Neural cell (in vitro differentiated cells): ENCODE data around the gene LPAR1. TPM values are rescaled to one million over a fixed set of nuclear protein-coding genes. Genes with fewer than 3 reads are reported as not detected.

Experiments
- H2AFZ ChIP-seq: fragments of 200-600, 300-800 bp; sonication (generic), shearing (Covaris generic); 2 replicates; pipeline ENCODE4 v1.6.0; 2014; ENCODE audit warnings: low read depth, mild to moderate bottlenecking, antibody characterized with exemption, low read length, moderate library complexity
- H3F3A ChIP-seq: fragments of 200-600 bp; shearing (Covaris generic); 2 replicates; pipeline ENCODE4 v1.6.1; 2016; ENCODE audit warnings: mild to moderate bottlenecking, moderate library complexity, mixed read lengths, antibody characterized with exemption, low read length; ENCODE audit not compliant: insufficient read depth, poor library complexity, severe bottlenecking
- H3K27ac ChIP-seq: fragments of 200-600, 300-800 bp; sonication (generic), shearing (Covaris generic); 2 replicates; pipeline ENCODE4 v1.5.1; 2014; ENCODE audit warnings: mild to moderate bottlenecking, low read length, moderate library complexity
- H3K27me3 ChIP-seq: fragments of 300-800, 200-600 bp; sonication (generic), shearing (Covaris generic); 2 replicates; pipeline ENCODE4 v1.6.0; 2014; ENCODE audit warnings: mild to moderate bottlenecking, low read depth, low read length, moderate library complexity; ENCODE audit not compliant: insufficient read depth
- H3K36me3 ChIP-seq: fragments of 300-800, 200-600 bp; sonication (generic), shearing (Covaris generic); 2 replicates; pipeline ENCODE4 v1.5.1; 2014; ENCODE audit warnings: mild to moderate bottlenecking, antibody characterized with exemption, low read length, moderate library complexity; ENCODE audit not compliant: insufficient read depth
- H3K4me2 ChIP-seq: fragments of 300-800, 200-600 bp; sonication (generic), shearing (Covaris generic); 2 replicates; pipeline ENCODE4 v1.6.0; 2014; ENCODE audit warnings: mild to moderate bottlenecking, low read length
- H3K4me3 ChIP-seq: fragments of 300-800, 200-600 bp; sonication (generic), shearing (Covaris generic); 2 replicates; pipeline ENCODE4 v1.5.1; 2014; ENCODE audit warnings: mild to moderate bottlenecking, low read length, moderate library complexity
- H3K79me2 ChIP-seq: fragments of 200-600 bp; shearing (Covaris generic); replicated peaks from 2 replicates; pipeline ENCODE4 v1.6.0; 2014; ENCODE audit warnings: mild to moderate bottlenecking, low read length, moderate library complexity; ENCODE audit not compliant: insufficient read depth
- H3K9ac ChIP-seq: fragments of 300-800, 200-600 bp; sonication (generic), shearing (Covaris generic); 2 replicates; pipeline ENCODE4 v1.6.1; 2016; ENCODE audit warnings: mild to moderate bottlenecking, low read length, mixed read lengths
- H3K9me2 ChIP-seq: fragments of 200-600 bp; shearing (Covaris generic); 2 replicates; pipeline ENCODE4 v1.6.1; 2016; ENCODE audit warnings: mild to moderate bottlenecking, low read length, mixed read lengths; ENCODE audit not compliant: insufficient read depth
- H3K9me3 ChIP-seq: fragments of 200-600, 300-800 bp; sonication (generic), shearing (Covaris generic); 2 replicates; pipeline ENCODE4 v1.6.1; 2016; ENCODE audit warnings: mild to moderate bottlenecking, mixed run types, low read length, moderate library complexity, mixed read lengths
- H4K20me1 ChIP-seq: fragments of 200-600 bp; shearing (Covaris generic); 2 replicates; pipeline ENCODE4 v1.6.1; 2016; ENCODE audit warnings: mild to moderate bottlenecking, mixed run types; ENCODE audit not compliant: insufficient read depth
- CTCF ChIP-seq: fragments of 450-650 bp; IDR thresholded peaks from 2 replicates; pipeline ENCODE4 v1.5.1; 2014; ENCODE audit warnings: antibody characterized with exemption, mild to moderate bottlenecking, moderate library complexity; ENCODE audit not compliant: poor library complexity, severe bottlenecking
- EP300 ChIP-seq: fragments of 450-650 bp; conservative IDR thresholded peaks from 2 replicates; pipeline ENCODE4 v1.6.1; 2014; ENCODE audit warnings: antibody characterized with exemption, mild to moderate bottlenecking, moderate library complexity; ENCODE audit not compliant: poor library complexity, severe bottlenecking
- EZH2 ChIP-seq: fragments of 200-600, 300-800 bp; shearing (Covaris generic), sonication (generic); IDR thresholded peaks from 2 replicates; pipeline ENCODE4 v1.6.1; 2014; ENCODE audit warnings: antibody characterized with exemption, low read length, borderline replicate concordance, mild to moderate bottlenecking; ENCODE audit not compliant: insufficient read depth, poor library complexity, severe bottlenecking
- MXI1 ChIP-seq: fragments of 450-650 bp; conservative IDR thresholded peaks from 2 replicates; pipeline ENCODE4 v1.6.1; 2014; ENCODE audit warnings: antibody characterized with exemption, mild to moderate bottlenecking; ENCODE audit not compliant: poor library complexity, severe bottlenecking
- POLR2AphosphoS5 ChIP-seq: IDR thresholded peaks from 2 replicates; pipeline ENCODE4 v1.6.1; 2012
- RAD21 ChIP-seq: fragments of 450-650 bp; conservative IDR thresholded peaks from 2 replicates; pipeline ENCODE4 v1.6.1; 2014; ENCODE audit warnings: antibody characterized with exemption, mild to moderate bottlenecking, moderate library complexity
- REST ChIP-seq: IDR thresholded peaks from 2 replicates; pipeline ENCODE4 v1.6.1; 2012; ENCODE audit warnings: borderline replicate concordance
- SMC3 ChIP-seq: fragments of 450-650 bp; conservative IDR thresholded peaks from 2 replicates; pipeline ENCODE4 v1.6.1; 2014; ENCODE audit warnings: antibody characterized with exemption, mild to moderate bottlenecking, moderate library complexity; ENCODE audit not compliant: poor library complexity
- TAF1 ChIP-seq: IDR thresholded peaks from 2 replicates; pipeline ENCODE4 v1.6.1; 2012; ENCODE audit warnings: low read depth
- polyA plus RNA-seq: library from polyadenylated mRNA; depleted of rRNA; stranded (reverse); fragments of >200 nt; gene quantifications from 2 replicates; pipeline ENCODE4 v1.2.3, GENCODE V29; 2014

LPAR1 gene
- polyA plus RNA-seq, 1 donor from 2014 or later = 0.54 TPM

- Histone ChIP-seq H3F3A (no peaks in the 10 kb centered on the region), H2AFZ (no peak overlapping the region), H3K4me3 (no peak overlapping the region), H3K9me3 (no peaks in the 10 kb centered on the region), H3K4me2 (no peak overlapping the region), H4K20me1 (no peaks in the 10 kb centered on the region), H3K79me2 (no peaks in the 10 kb centered on the region), H3K36me3 (no peaks in the 10 kb centered on the region), H3K27ac (no peak overlapping the region), H3K27me3 (no peaks in the 10 kb centered on the region), H3K9me2 (no peaks in the 10 kb centered on the region), H3K9ac (no peak overlapping the region)
- TF ChIP-seq TAF1 (no peak), RAD21 (no peak), EZH2 (no peak), CTCF (no peak), MXI1 (no peak), POLR2AphosphoS5 (no peak), EP300 (no peak), REST (no peak), SMC3 (no peak)
Observed at GRCh38 chr9:111027798-111028197, 10.5 kb downstream of the LPAR1 start.

DNA sequence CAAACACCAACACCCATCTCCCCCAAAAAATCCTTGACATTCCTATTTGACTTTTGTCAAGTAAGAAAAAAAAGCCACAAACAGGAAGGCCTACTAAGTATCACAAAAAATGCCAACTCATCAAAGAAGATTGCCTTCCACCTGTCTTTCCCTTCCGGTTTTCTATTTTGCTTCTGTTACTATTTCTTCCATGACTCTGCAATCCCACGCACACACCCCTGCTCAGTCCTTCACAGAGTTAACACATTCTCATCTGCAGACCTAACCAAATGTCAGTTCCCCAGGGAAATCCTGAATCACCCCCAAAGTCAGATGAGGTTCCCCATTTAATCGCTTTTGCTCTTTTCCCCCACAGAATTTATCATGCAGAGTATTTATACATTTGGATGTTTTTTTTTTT is 15.1 kb downstream of the LPAR1 start:
- no peaks in the 10 kb centered on the region for H4K20me1 ChIP-seq
- H3K27ac ChIP-seq = no peak overlapping the region
- no peaks in the 10 kb centered on the region for H3K36me3 ChIP-seq
- no peak overlapping the region for H2AFZ ChIP-seq
- no peaks in the 10 kb centered on the region for H3K79me2 ChIP-seq
- no peak overlapping the region for H3K9ac ChIP-seq
- H3K9me3 ChIP-seq = no peaks in the 10 kb centered on the region
- no peaks in the 10 kb centered on the region for H3F3A ChIP-seq
- TF ChIP-seq TAF1 = no peak
- TF ChIP-seq REST = no peak
- no peak for TF ChIP-seq EZH2
- TF ChIP-seq SMC3 = no peak
- TF ChIP-seq RAD21 = no peak
- TF ChIP-seq MXI1 = no peak
- no peak for TF ChIP-seq CTCF
- no peak for TF ChIP-seq EP300
- no peak for TF ChIP-seq POLR2AphosphoS5
- H3K27me3 ChIP-seq = no peaks in the 10 kb centered on the region
- no peaks in the 10 kb centered on the region for H3K9me2 ChIP-seq
- no peak overlapping the region for H3K4me2 ChIP-seq
- no peak overlapping the region for H3K4me3 ChIP-seq
